Neutrophil (primary cell): ENCODE measurements around the gene AKR1C3.

Source experiments
- H3K27ac ChIP-seq: fragments of 200-600 bp; sonication (generic); 2 replicates; pipeline ENCODE4 v1.5.1; 2016; ENCODE audit warnings: mild to moderate bottlenecking, moderate library complexity
- H3K27me3 ChIP-seq: fragments of 200-600 bp; sonication (generic); 2 replicates; pipeline ENCODE4 v1.6.0; 2016; ENCODE audit warnings: mild to moderate bottlenecking
- H3K36me3 ChIP-seq: fragments of 200-600 bp; sonication (generic); 2 replicates; pipeline ENCODE4 v1.5.1; 2017
- H3K4me1 ChIP-seq, 2 experiments: fragments of 200-600 bp in 1 of 2; sonication (generic) in 1 of 2; 1 replicate in 1 of 2; 2 replicates in 1 of 2; pipeline versions ENCODE4 v1.5.1 to v1.6.1; 2013 to 2016; ENCODE audit warnings: low read depth in 1 of 2, low read length in 1 of 2, mild to moderate bottlenecking in 1 of 2, moderate library complexity in 1 of 2; ENCODE audit not compliant: control insufficient read depth in 1 of 2, insufficient read depth in 1 of 2
- H3K4me3 ChIP-seq, 2 experiments: fragments of 200-600 bp in 1 of 2; sonication (generic) in 1 of 2; 1 replicate in 1 of 2; 2 replicates in 1 of 2; pipeline ENCODE4 v1.5.1; 2013 to 2016; ENCODE audit warnings: low read depth in 1 of 2, low read length in 1 of 2, mild to moderate bottlenecking in 1 of 2, moderate library complexity in 1 of 2
- H3K9me3 ChIP-seq: fragments of 200-600 bp; sonication (generic); 2 replicates; pipeline ENCODE4 v1.5.1; 2016
- TF ChIP-seq, protein P1 (sequence below): fragments of 200-600 bp; sonication (generic); IDR thresholded peaks from 2 replicates; pipeline ENCODE4 v1.5.1; 2016; ENCODE audit warnings: antibody characterized with exemption

AKR1C3 gene

DNA sequence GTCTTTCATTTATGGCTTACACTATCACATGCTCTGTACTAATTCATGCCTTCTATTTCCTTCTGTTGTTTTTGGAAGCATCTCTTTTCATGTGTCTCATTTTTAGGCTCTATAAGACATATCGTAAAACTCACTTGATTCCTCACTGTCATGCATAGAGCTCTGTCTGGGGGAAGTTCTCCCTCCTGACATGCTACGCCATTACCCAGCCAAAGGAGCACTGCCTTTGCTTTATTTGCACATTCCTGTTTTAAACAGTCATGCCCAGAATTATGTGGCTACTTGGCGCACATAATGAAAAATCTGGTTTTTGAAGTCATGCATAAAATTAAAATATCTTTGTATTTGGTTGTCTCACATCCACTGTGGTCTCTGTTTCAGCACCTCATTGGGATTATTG, 17.6 kb upstream of the AKR1C3 start:
- no peaks in the 10 kb centered on the region for H3K9me3 ChIP-seq
- H3K4me1 ChIP-seq = no peaks in the 10 kb centered on the region
- TF ChIP-seq, protein P1, sequence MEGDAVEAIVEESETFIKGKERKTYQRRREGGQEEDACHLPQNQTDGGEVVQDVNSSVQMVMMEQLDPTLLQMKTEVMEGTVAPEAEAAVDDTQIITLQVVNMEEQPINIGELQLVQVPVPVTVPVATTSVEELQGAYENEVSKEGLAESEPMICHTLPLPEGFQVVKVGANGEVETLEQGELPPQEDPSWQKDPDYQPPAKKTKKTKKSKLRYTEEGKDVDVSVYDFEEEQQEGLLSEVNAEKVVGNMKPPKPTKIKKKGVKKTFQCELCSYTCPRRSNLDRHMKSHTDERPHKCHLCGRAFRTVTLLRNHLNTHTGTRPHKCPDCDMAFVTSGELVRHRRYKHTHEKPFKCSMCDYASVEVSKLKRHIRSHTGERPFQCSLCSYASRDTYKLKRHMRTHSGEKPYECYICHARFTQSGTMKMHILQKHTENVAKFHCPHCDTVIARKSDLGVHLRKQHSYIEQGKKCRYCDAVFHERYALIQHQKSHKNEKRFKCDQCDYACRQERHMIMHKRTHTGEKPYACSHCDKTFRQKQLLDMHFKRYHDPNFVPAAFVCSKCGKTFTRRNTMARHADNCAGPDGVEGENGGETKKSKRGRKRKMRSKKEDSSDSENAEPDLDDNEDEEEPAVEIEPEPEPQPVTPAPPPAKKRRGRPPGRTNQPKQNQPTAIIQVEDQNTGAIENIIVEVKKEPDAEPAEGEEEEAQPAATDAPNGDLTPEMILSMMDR = no peak
- no peak overlapping the region for H3K4me3 ChIP-seq
- H3K27ac ChIP-seq = no peak overlapping the region
- no peaks in the 10 kb centered on the region for H3K27me3 ChIP-seq
- no peaks in the 10 kb centered on the region for H3K36me3 ChIP-seq

- TF ChIP-seq, protein P1 = no peak
- no peaks in the 10 kb centered on the region for H3K9me3 ChIP-seq
- H3K4me3 ChIP-seq = no peak overlapping the region
- no peak overlapping the region for H3K27ac ChIP-seq
- no peaks in the 10 kb centered on the region for H3K27me3 ChIP-seq
- no peaks in the 10 kb centered on the region for H3K4me1 ChIP-seq
- no peaks in the 10 kb centered on the region for H3K36me3 ChIP-seq
Measured at GRCh38 chr10:5078547-5079180, 15.6 kb upstream of the AKR1C3 start.

GRCh38 chr10:5079306-5079830, 14.8 kb upstream of the AKR1C3 start:
- H3K4me3 ChIP-seq = no peak overlapping the region
- H3K4me1 ChIP-seq = no peaks in the 10 kb centered on the region
- TF ChIP-seq, protein P1 = no peak
- H3K36me3 ChIP-seq = no peaks in the 10 kb centered on the region
- H3K27ac ChIP-seq = no peak overlapping the region
- no peaks in the 10 kb centered on the region for H3K27me3 ChIP-seq
- H3K9me3 ChIP-seq = no peaks in the 10 kb centered on the region

DNA sequence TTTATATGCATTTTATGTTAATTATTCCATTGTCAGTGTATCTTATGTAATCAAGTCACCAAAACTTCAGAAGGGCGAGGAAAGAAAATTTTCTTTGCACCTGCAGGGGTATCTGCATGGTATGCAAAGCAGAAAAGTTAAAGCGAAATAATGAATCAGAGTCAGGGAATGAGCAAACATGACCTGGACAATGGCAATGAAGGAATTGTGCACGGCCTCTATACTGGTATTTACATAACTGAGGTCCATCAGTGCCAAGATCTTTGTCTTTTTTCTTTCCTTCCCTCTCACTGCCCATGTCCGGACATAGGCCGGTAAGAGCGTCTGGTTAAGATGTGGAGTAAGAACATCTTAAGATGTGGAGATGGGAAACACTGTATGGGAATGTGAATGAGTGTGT, 14.4 kb upstream of the AKR1C3 start:
- Histone ChIP-seq H3K4me1 (no peaks in the 10 kb centered on the region), H3K9me3 (no peaks in the 10 kb centered on the region)
- TF ChIP-seq, protein P1 = no peak

GRCh38 chr10:5081091-5081490, 13.1 kb upstream of the AKR1C3 start:
- no peak overlapping the region for H3K27ac ChIP-seq
- no peaks in the 10 kb centered on the region for H3K9me3 ChIP-seq
- H3K36me3 ChIP-seq = no peaks in the 10 kb centered on the region
- no peaks in the 10 kb centered on the region for H3K4me1 ChIP-seq
- H3K27me3 ChIP-seq = no peaks in the 10 kb centered on the region
- TF ChIP-seq, protein P1 = no peak
- no peak overlapping the region for H3K4me3 ChIP-seq

More for the DNA sequence above, 14.4 kb upstream of the AKR1C3 start:
- no peak overlapping the region for H3K4me3 ChIP-seq
- no peak overlapping the region for H3K27ac ChIP-seq
- H3K27me3 ChIP-seq = no peaks in the 10 kb centered on the region
- H3K36me3 ChIP-seq = no peaks in the 10 kb centered on the region
